MM.1S (cell line): ENCODE measurements around the gene MSLN.

Experiments used
- DNase-seq: peaks from one replicate; pipeline ENCODE4 v3.0.0-alpha.2; 2015
- H2AFZ ChIP-seq: fragments of 300-600 bp; sonication (generic); 2 replicates; pipeline ENCODE4 v1.6.0; 2016; ENCODE audit warnings: antibody characterized with exemption, low read length
- H3F3A ChIP-seq: fragments of 300-600 bp; sonication (generic); 2 replicates; pipeline ENCODE4 v1.6.1; 2016; ENCODE audit warnings: mild to moderate bottlenecking, antibody characterized with exemption, low read length, moderate library complexity, mixed read lengths; ENCODE audit not compliant: insufficient read depth
- H3K27ac ChIP-seq: fragments of 300-600 bp; sonication (generic); 2 replicates; pipeline ENCODE4 v1.5.1; 2016; ENCODE audit warnings: mild to moderate bottlenecking, low read length
- H3K27me3 ChIP-seq: fragments of 300-600 bp; sonication (generic); replicated peaks from 2 replicates; pipeline ENCODE4 v1.6.0; 2016; ENCODE audit warnings: low read length; ENCODE audit not compliant: insufficient read depth
- H3K36me3 ChIP-seq: fragments of 300-600 bp; sonication (generic); replicated peaks from 2 replicates; pipeline ENCODE4 v1.6.1; 2016; ENCODE audit warnings: mild to moderate bottlenecking, low read length, mixed read lengths; ENCODE audit not compliant: insufficient read depth
- H3K4me1 ChIP-seq: fragments of 300-600 bp; sonication (generic); 2 replicates; pipeline ENCODE4 v1.6.1; 2016; ENCODE audit warnings: low read length, mixed read lengths
- H3K4me2 ChIP-seq: fragments of 300-600 bp; sonication (generic); 2 replicates; pipeline ENCODE4 v1.6.0; 2016; ENCODE audit warnings: low read depth, low read length
- H3K4me3 ChIP-seq: fragments of 300-600 bp; sonication (generic); 2 replicates; pipeline ENCODE4 v1.5.1; 2016; ENCODE audit warnings: low read length, mixed read lengths
- H3K79me2 ChIP-seq: fragments of 300-600 bp; sonication (generic); 2 replicates; pipeline ENCODE4 v1.6.1; 2016; ENCODE audit warnings: mixed run types, low read length, mixed read lengths
- H3K9ac ChIP-seq: fragments of 300-600 bp; sonication (generic); 2 replicates; pipeline ENCODE4 v1.6.1; 2016; ENCODE audit warnings: low read length, mixed read lengths
- H3K9me2 ChIP-seq: fragments of 300-600 bp; sonication (generic); replicated peaks from 2 replicates; pipeline ENCODE4 v1.6.1; 2016; ENCODE audit warnings: mild to moderate bottlenecking, low read length, mixed read lengths; ENCODE audit not compliant: insufficient read depth
- H3K9me3 ChIP-seq: fragments of 300-600 bp; sonication (generic); replicated peaks from 2 replicates; pipeline ENCODE4 v1.6.1; 2016; ENCODE audit warnings: mild to moderate bottlenecking, low read length, mixed read lengths; ENCODE audit not compliant: insufficient read depth
- H4K20me1 ChIP-seq: fragments of 300-600 bp; sonication (generic); 2 replicates; pipeline ENCODE4 v1.6.1; 2016; ENCODE audit warnings: mild to moderate bottlenecking, low read length, moderate library complexity, mixed read lengths; ENCODE audit not compliant: insufficient read depth
- EZH2 ChIP-seq: fragments of 300-600 bp; sonication (generic); optimal IDR thresholded peaks from 2 replicates; pipeline ENCODE3; 2017; ENCODE audit warnings: low read depth, mild to moderate bottlenecking, antibody characterized with exemption, low read length, mixed read lengths
- EZH2phosphoT487 ChIP-seq: fragments of 300-600 bp; sonication (generic); IDR thresholded peaks from 2 replicates; pipeline ENCODE4 v1.6.1; 2018; ENCODE audit warnings: antibody characterized with exemption, low read length
- TF ChIP-seq, protein P1 (sequence below): fragments of 300-600 bp; sonication (generic); IDR thresholded peaks from 2 replicates; pipeline ENCODE4 v1.5.1; 2016; ENCODE audit warnings: antibody characterized with exemption, low read length, mixed read lengths

The MSLN gene

GRCh38 chr16:782258-782657 lies 21.7 kb downstream of the MSLN start:
- peaks cover 60% of the 10 kb centered on the region for H3K27me3 ChIP-seq
- H3F3A ChIP-seq: no peaks in the 10 kb centered on the region
- no peaks in the 10 kb centered on the region for H3K9me3 ChIP-seq
- H3K79me2 ChIP-seq: peaks cover 8% of the 10 kb centered on the region
- no peak overlapping the region for H2AFZ ChIP-seq
- H3K4me2 ChIP-seq: no peak overlapping the region
- no peak for TF ChIP-seq EZH2
- TF ChIP-seq, protein P1, sequence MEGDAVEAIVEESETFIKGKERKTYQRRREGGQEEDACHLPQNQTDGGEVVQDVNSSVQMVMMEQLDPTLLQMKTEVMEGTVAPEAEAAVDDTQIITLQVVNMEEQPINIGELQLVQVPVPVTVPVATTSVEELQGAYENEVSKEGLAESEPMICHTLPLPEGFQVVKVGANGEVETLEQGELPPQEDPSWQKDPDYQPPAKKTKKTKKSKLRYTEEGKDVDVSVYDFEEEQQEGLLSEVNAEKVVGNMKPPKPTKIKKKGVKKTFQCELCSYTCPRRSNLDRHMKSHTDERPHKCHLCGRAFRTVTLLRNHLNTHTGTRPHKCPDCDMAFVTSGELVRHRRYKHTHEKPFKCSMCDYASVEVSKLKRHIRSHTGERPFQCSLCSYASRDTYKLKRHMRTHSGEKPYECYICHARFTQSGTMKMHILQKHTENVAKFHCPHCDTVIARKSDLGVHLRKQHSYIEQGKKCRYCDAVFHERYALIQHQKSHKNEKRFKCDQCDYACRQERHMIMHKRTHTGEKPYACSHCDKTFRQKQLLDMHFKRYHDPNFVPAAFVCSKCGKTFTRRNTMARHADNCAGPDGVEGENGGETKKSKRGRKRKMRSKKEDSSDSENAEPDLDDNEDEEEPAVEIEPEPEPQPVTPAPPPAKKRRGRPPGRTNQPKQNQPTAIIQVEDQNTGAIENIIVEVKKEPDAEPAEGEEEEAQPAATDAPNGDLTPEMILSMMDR: no peak
- TF ChIP-seq EZH2phosphoT487: no peak
- H3K4me1 ChIP-seq: 0 out of 2 replicates have a peak, but pooled peaks cover 3% of the 10 kb centered on the region
- H4K20me1 ChIP-seq: no peaks in the 10 kb centered on the region; the same call in 1 of the 2 replicates
- DNase-seq: no peak
- H3K9ac ChIP-seq: no peak overlapping the region
- no peak overlapping the region for H3K4me3 ChIP-seq
- no peaks in the 10 kb centered on the region for H3K36me3 ChIP-seq
- no peaks in the 10 kb centered on the region for H3K9me2 ChIP-seq
- no peak overlapping the region for H3K27ac ChIP-seq

- Histone ChIP-seq H3K27me3 (peaks cover 56% of the 10 kb centered on the region), H2AFZ (no peak overlapping the region), H3K9me2 (no peaks in the 10 kb centered on the region), H3K79me2 (peaks cover 14% of the 10 kb centered on the region), H4K20me1 (no peaks in the 10 kb centered on the region; the same call in 1 of the 2 replicates), H3K4me3 (no peak overlapping the region), H3K36me3 (no peaks in the 10 kb centered on the region), H3K4me1 (0 out of 2 replicates have a peak, but pooled peaks cover 6% of the 10 kb centered on the region), H3K4me2 (no peak overlapping the region), H3K27ac (no peak overlapping the region), H3F3A (no peaks in the 10 kb centered on the region), H3K9ac (no peak overlapping the region), H3K9me3 (no peaks in the 10 kb centered on the region)
- no peak for DNase-seq
- TF ChIP-seq EZH2phosphoT487 (no peak), EZH2 (no peak)
- TF ChIP-seq, protein P1: no peak
Observed at GRCh38 chr16:782766-783403, 22.4 kb downstream of the MSLN start.

DNA sequence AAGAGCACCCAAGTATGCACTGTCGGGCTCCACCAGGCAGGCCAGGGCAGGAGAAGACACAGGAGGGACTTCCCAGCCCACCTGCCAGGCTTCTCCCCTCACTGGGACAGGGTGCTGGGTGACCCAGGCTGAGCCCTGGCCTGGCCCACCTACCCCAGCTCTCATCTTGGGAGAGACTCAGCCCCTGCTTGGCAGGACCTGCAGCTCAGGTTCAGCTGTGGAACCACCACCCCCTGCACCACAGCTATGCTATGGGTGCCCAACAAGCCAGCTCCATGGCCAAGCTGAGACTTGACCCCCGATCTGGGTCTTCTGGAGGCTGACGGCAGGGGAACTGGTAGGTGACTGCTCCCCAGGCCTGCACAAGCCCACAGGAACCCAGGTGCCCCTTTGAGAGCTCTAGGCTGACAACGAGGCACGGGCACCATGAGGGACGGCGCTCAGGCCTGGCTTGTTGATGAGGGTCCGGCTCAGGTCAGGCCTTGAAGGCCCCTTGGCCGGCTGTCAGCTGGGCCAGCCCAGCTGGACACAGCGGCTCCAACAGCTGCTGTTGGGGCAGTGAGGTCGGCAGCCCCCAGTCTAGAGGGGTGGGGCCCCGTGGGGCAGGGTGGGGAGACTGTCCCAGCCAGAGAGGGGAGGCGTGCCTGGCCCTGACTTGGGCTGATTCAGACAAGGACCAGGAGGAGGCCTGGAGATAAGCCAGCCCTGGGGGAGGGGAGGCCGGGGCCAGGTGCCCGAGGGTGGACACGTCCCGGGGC lies 23.0 kb downstream of the MSLN start:
- Histone ChIP-seq H4K20me1 (no peaks in the 10 kb centered on the region; the same call in 1 of the 2 replicates), H3K4me2 (no peak overlapping the region), H3K36me3 (no peaks in the 10 kb centered on the region), H3F3A (no peaks in the 10 kb centered on the region), H3K9ac (no peak overlapping the region), H3K79me2 (peaks cover 16% of the 10 kb centered on the region), H3K27me3 (peaks cover 49% of the 10 kb centered on the region), H2AFZ (no peak overlapping the region), H3K27ac (no peak overlapping the region), H3K9me2 (no peaks in the 10 kb centered on the region), H3K9me3 (no peaks in the 10 kb centered on the region), H3K4me1 (0 out of 2 replicates have a peak, but pooled peaks cover 6% of the 10 kb centered on the region), H3K4me3 (no peak overlapping the region)
- TF ChIP-seq EZH2phosphoT487 (no peak), EZH2 (no peak)
- TF ChIP-seq, protein P1: no peak
- DNase-seq: no peak
